HG03460 (cell line): ENCODE data around the gene SPX.

Experiments used
- ATAC-seq: cut with Tn5 transposase; IDR thresholded peaks from one replicate; pipeline ENCODE4 v1.9.1; 2021; ENCODE audit not compliant: unreplicated experiment

The SPX gene

GRCh38 chr12:21576431-21576830 is 50.3 kb downstream of the SPX start:
- no peak for ATAC-seq

GRCh38 chr12:21577516-21577915 is 51.4 kb downstream of the SPX start:
- ATAC-seq = no peak

DNA sequence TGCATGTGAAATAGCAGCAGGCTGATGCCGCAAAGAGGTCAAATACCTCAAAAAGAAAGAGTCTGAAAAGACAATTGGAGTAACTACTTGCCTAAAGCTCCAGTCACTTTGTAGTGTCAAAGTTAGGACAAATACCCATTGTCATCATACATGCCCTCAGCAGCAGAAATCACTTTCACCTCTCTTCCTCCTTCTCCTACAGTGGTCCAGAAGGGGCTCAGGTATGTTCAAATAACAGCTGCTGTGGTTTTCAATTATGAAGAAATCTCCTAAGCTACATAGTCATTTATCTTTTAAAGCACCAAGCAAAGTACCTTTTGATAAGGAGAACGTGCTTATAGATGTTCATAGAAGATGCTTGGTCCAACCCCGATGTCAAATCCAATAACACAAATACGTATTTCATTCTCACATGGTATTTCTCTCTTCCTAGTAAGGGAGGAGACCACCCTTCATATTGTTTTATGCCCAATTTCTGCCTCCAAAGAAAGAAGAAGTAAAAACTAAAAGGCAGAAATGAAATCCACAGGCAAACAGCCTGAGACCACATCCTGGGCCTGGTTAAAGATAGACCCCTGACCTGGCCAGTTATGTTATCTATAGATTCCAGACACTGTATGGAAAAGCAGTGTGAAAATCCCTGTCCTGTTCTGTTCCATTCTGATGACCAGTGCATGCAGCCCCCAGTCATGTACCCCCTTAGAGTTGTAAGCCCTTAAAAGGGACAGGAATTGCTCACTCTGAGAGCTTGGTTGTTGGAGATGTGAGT is 54.8 kb downstream of the SPX start:
- no peak for ATAC-seq
